Measurements from ENCODE around the gene KRT33A. TPM values are rescaled to one million over a fixed set of nuclear protein-coding genes. Genes with fewer than 3 reads are reported as not detected.

KRT33A gene
- total RNA-seq (2022; extraction: Qiagen RNA extraction; ENCODE audit: low read depth) = not detected in 5 replicates

DNA sequence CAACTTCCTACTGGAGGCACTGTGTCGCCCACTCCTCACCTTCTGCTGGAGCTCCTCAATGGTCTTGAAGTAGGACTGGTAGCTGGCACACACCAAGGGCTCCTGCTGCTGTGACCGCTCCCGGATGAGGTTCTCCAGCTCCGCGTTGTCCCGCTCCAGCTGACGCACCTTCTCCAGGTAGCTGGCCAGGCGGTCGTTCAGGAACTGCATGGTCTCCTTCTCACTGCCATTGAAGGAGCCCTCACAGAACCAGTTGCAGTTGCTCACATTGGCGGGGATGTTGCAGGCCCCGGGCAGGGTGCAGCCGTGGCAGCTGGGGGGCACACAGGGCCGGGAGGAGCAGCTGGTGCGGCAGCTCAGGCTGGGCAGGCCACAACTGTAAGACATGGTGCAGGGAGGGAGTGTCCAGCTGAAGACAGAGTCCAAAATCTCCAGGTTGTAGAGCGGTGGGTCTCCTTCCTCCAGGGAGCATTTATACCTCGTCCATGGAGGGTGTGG lies at the start of gene KRT33A:
KRT33A (minus strand) TSS at position 448 of the 498 bp plus-strand sequence; CDS start at position 387, 61 bp downstream.

DNA sequence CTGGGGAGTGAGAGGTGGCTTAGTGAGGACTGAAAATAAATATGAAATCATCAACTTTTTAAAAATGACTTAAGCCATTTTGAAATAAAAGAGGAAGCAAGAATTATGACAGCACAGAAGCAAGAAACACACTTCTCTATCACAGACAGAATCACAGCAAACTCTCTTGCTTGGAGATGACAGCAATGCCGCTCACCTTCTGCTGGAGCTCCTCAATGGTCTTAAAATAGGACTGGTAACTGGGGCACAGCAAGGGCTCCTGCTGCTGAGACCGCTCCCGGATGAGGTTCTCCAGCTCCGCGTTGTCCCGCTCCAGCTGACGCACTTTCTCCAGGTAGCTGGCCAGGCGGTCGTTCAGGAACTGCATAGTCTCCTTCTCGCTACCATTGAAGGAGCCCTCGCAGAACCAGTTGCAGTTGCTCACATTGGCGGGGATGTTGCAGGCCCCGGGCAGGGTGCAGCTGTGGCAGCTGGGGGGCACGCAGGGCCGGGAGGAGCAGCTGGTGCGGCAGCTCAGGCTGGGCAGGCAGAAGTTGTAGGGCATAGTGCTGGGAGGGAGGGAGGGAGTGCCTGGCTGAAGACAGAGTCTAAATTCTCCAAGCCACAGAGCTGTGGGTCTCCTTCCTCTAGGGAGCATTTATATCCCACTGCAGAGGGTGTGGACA lies 46.5 kb upstream of the KRT33A start, which contains the start of gene KRT31:
KRT31 (minus strand) TSS at position 613 of the 665 bp plus-strand sequence; CDS start at position 544, 69 bp downstream.

DNA sequence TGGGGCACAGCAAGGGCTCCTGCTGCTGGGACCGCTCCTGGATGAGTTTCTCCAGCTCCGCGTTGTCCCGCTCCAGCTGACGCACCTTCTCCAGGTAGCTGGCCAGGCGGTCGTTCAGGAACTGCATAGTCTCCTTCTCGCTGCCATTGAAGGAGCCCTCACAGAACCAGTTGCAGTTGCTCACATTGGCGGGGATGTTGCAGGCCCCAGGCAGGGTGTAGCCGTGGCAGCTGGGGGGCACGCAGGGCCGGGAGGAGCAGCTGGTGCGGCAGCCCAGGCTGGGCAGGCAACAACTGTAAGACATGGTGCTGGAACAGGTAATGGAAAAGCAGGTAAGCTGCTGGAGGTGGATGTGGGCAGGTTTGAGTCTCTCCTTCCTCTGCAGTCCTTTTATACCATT lies 31.3 kb upstream of the KRT33A start, which contains the start of gene KRT34:
KRT34 (minus strand) TSS at position 364 of the 400 bp plus-strand sequence; CDS start at position 304, 60 bp downstream.

DNA sequence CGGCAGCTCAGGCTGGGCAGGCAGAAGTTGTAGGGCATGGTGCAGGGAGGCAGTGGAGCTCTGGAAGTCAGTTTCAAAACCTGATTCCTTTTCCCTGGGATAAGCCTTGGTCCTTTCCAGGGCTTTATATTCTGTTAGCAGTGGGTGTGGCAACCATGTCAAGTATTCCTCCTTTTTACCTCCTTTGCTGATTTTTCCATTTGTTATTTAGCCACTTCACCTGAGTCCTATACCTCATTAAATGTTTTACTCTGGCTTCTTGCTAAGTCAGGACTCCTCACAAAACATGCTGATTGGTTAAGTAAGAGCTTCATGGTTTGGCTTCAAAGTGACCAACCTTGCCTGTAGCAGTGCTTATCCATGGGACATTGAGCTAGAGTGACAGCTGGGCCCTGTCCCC lies 19.1 kb upstream of the KRT33A start, which contains the start of gene KRT33B:
KRT33B (minus strand) TSS at position 101 of the 400 bp plus-strand sequence; CDS start at position 38, 63 bp downstream.

DNA sequence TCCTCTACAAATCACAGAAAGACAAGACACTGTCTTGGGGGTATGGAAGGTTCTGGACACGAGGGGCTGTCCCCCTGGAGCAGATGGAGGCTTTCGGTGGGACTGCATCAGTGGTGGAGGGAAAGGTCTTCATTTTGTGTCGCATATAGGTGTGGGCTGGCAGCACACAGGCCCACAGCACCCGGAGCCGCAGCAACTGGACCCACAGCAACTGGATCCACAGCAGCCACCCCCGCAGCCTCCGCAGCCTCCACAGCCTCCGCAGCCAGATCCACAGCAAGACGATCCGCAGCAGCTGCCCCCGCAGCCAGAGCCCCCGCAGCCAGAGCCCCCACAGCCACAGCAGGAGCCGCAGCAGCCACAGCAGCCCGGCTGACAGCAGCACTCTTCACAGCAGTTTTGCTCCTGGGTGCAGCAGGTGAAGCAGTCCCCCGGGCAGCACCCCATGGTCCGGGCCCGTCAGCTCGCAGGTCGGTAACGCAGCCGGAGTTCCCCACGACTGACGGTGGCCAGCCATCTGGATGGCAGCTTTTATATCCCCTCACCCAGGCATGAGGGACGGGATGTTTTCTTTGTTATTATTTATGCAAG lies 35.3 kb downstream of the KRT33A start, which contains the start of gene KRTAP17-1:
KRTAP17-1 (minus strand) TSS at position 507 of the 591 bp plus-strand sequence; CDS start at position 447, 60 bp downstream.

DNA sequence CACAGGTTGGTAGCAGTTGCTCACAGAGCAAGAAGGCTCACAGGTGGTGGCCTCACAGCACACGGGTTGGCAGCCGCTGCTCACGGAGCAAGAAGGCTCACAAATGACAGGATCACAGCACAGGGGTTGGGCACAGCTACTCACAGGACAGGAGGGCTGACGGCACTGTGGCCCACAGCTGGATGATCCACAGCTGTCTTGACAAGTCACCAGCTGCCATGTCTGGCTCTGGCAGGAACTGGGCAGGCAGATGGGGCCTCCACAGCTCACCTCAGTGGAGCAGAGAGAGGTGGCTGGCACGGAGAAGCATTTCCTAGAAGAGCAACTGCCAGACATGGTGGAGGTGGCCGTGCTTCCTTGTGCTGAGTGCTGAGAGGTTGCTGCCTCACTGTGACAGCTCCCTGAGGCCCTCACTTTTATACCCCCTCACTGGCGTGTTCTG lies 41.7 kb downstream of the KRT33A start, which contains the start of gene KRTAP16-1:
KRTAP16-1 (minus strand) TSS at position 392 of the 442 bp plus-strand sequence; CDS start at position 336, 56 bp downstream.

DNA sequence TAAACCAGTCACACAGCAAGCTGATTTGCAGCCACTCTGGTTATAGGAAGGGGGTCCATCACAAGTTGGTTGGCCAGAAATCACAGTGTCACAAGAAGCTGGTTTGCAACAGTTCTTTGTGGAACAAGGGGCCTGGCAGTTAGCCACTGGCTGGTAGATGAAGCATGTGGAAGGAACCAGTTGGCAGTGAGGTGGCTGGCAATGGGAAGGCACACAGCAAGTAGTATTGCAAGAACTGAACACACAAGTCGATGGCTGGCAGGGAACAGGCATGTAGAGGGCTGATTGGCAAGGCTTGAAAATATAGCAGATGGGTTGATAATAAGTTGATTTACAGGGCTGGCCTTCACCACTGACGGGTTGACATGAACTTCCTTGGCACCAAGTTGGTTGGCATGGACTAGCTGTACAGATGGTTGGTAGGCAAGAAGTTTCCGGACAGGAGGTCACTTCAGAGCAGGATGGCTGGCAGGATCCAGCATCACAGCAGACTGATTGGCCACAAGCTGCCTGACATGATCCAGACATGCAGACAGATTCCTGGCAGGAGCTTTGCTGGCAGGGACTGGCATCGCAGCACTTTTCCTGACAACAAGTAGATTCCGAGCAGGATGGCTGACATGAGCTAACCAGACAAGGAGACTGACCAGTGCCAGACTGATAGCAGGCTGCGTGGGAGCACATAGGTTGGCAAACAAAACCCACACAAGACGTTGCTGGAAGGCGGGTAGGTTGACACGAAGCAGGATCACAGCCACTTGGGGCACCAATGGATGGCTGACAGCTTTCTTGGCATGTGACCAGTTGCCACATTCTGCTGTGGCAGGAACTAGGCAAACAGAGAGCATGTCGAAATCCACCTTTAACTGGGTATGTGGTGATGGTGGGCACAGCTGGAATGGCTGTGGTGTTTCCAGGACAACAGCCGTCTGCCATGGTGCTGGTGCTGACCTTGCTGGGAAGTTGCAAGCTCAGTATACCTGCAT lies 48.4 kb downstream of the KRT33A start, which contains the start of gene KRTAP29-1:
KRTAP29-1 (minus strand) TSS at position 936 of the 986 bp plus-strand sequence; CDS start at position 936, 0 bp downstream.

Other genes with a start within 250 kb of the KRT33A start
- gene KRTAP4-16, start 248.6 kb downstream of the KRT33A start, total RNA-seq (2022; extraction: Qiagen RNA extraction; ENCODE audit: low read depth) = not detected in 5 replicates
- 0.20 TPM in 1 of 5 replicates, not detected in the others for gene KRTAP4-9, start 245.4 kb downstream of the KRT33A start, total RNA-seq (2022; extraction: Qiagen RNA extraction; ENCODE audit: low read depth)
- gene KRTAP4-11, start 232.5 kb downstream of the KRT33A start, total RNA-seq (2022; extraction: Qiagen RNA extraction; ENCODE audit: low read depth) = not detected in 5 replicates
- gene KRTAP4-12, start 226.6 kb downstream of the KRT33A start, total RNA-seq (2022; extraction: Qiagen RNA extraction; ENCODE audit: low read depth) = not detected in 5 replicates
- gene KRTAP4-6, start 210.3 kb downstream of the KRT33A start, total RNA-seq (2022; extraction: Qiagen RNA extraction; ENCODE audit: low read depth) = not detected in 5 replicates
- gene KRTAP4-5, start 201.0 kb downstream of the KRT33A start, total RNA-seq (2022; extraction: Qiagen RNA extraction; ENCODE audit: low read depth) = not detected in 5 replicates
- not detected in 5 replicates for gene KRTAP4-4, start 190.1 kb downstream of the KRT33A start, total RNA-seq (2022; extraction: Qiagen RNA extraction; ENCODE audit: low read depth)
- gene KRTAP4-3, start 182.6 kb downstream of the KRT33A start, total RNA-seq (2022; extraction: Qiagen RNA extraction; ENCODE audit: low read depth) = not detected in 5 replicates
- gene KRTAP4-2, start 172.6 kb downstream of the KRT33A start, total RNA-seq (2022; extraction: Qiagen RNA extraction; ENCODE audit: low read depth) = not detected in 5 replicates
- 0.15 to 0.30 TPM (median 0.20 TPM) in 4 of 5 replicates, not detected in the other for gene KRTAP4-1, start 165.9 kb downstream of the KRT33A start, total RNA-seq (2022; extraction: Qiagen RNA extraction; ENCODE audit: low read depth)
- gene KRTAP9-1, start 160.9 kb downstream of the KRT33A start, total RNA-seq (2022; extraction: Qiagen RNA extraction; ENCODE audit: low read depth) = not detected in 5 replicates
- not detected in 5 replicates for gene KRTAP9-2, start 124.2 kb downstream of the KRT33A start, total RNA-seq (2022; extraction: Qiagen RNA extraction; ENCODE audit: low read depth)
- not detected in 5 replicates for gene KRTAP9-3, start 118.4 kb downstream of the KRT33A start, total RNA-seq (2022; extraction: Qiagen RNA extraction; ENCODE audit: low read depth)
- not detected in 5 replicates for gene KRTAP9-8, start 112.8 kb downstream of the KRT33A start, total RNA-seq (2022; extraction: Qiagen RNA extraction; ENCODE audit: low read depth)
- not detected in 5 replicates for gene KRTAP9-4, start 101.1 kb downstream of the KRT33A start, total RNA-seq (2022; extraction: Qiagen RNA extraction; ENCODE audit: low read depth)
- not detected in 5 replicates for gene KRTAP9-9, start 95.4 kb downstream of the KRT33A start, total RNA-seq (2022; extraction: Qiagen RNA extraction; ENCODE audit: low read depth)
- gene KRTAP9-6, start 85.5 kb downstream of the KRT33A start, total RNA-seq (2022; extraction: Qiagen RNA extraction; ENCODE audit: low read depth) = not detected in 5 replicates
- not detected in 5 replicates for gene KRTAP9-7, start 75.1 kb downstream of the KRT33A start, total RNA-seq (2022; extraction: Qiagen RNA extraction; ENCODE audit: low read depth)
- not detected in 5 replicates for gene KRTAP29-1, start 48.0 kb downstream of the KRT33A start, total RNA-seq (2022; extraction: Qiagen RNA extraction; ENCODE audit: low read depth)
- not detected in 5 replicates for gene KRTAP16-1, start 41.5 kb downstream of the KRT33A start, total RNA-seq (2022; extraction: Qiagen RNA extraction; ENCODE audit: low read depth)
- not detected in 5 replicates for gene KRTAP17-1, start 35.1 kb downstream of the KRT33A start, total RNA-seq (2022; extraction: Qiagen RNA extraction; ENCODE audit: low read depth)
- gene KRT33B, start 19.0 kb upstream of the KRT33A start, total RNA-seq (2022; extraction: Qiagen RNA extraction; ENCODE audit: low read depth) = 0.07 to 0.28 TPM (median 0.15 TPM) in 3 of 5 replicates, not detected in the others
- gene KRT34, start 31.5 kb upstream of the KRT33A start, total RNA-seq (2022; extraction: Qiagen RNA extraction; ENCODE audit: low read depth) = 0.29 to 0.53 TPM (median 0.49 TPM) in 5 replicates
- gene KRT31, start 46.8 kb upstream of the KRT33A start, total RNA-seq (2022; extraction: Qiagen RNA extraction; ENCODE audit: low read depth) = not detected in 5 replicates
- not detected in 5 replicates for gene KRT37, start 73.8 kb upstream of the KRT33A start, total RNA-seq (2022; extraction: Qiagen RNA extraction; ENCODE audit: low read depth)
- gene KRT38, start 90.2 kb upstream of the KRT33A start, total RNA-seq (2022; extraction: Qiagen RNA extraction; ENCODE audit: low read depth) = not detected in 5 replicates
- gene KRT32, start 116.6 kb upstream of the KRT33A start, total RNA-seq (2022; extraction: Qiagen RNA extraction; ENCODE audit: low read depth) = not detected in 5 replicates
- not detected in 5 replicates for gene KRT35, start 130.3 kb upstream of the KRT33A start, total RNA-seq (2022; extraction: Qiagen RNA extraction; ENCODE audit: low read depth)
- gene KRT36, start 139.1 kb upstream of the KRT33A start, total RNA-seq (2022; extraction: Qiagen RNA extraction; ENCODE audit: low read depth) = not detected in 5 replicates
- 0.08 to 0.19 TPM (median 0.16 TPM) in 4 of 5 replicates, not detected in the other for gene KRT13, start 154.8 kb upstream of the KRT33A start, total RNA-seq (2022; extraction: Qiagen RNA extraction; ENCODE audit: low read depth)
- 2.6 to 6.5 TPM (median 5.1 TPM) in 5 replicates for gene KRT15, start 168.1 kb upstream of the KRT33A start, total RNA-seq (2022; extraction: Qiagen RNA extraction; ENCODE audit: low read depth)
- gene KRT19, start 177.5 kb upstream of the KRT33A start, total RNA-seq (2022; extraction: Qiagen RNA extraction; ENCODE audit: low read depth) = 41.3 to 68.5 TPM (median 54.7 TPM) in 5 replicates
- not detected in 5 replicates for gene KRT9, start 221.2 kb upstream of the KRT33A start, total RNA-seq (2022; extraction: Qiagen RNA extraction; ENCODE audit: low read depth)
- 0.08 to 0.36 TPM (median 0.15 TPM) in 4 of 5 replicates, not detected in the other for gene KRT14, start 236.1 kb upstream of the KRT33A start, total RNA-seq (2022; extraction: Qiagen RNA extraction; ENCODE audit: low read depth)

Measured in A549 treated with DMSO at 1 μM for 4 hours (cell line).